ENCODE results near the gene CCDC57.
"Not testable (repeated sequence)": the region's sequence is repeated elsewhere in the genome, so short reads cannot be mapped to it uniquely, and the experiment has no call there.

The CCDC57 gene

GRCh38 chr17:82149401-82150099, 63.1 kb downstream of the CCDC57 start:
- DNase-seq = no peak

- DNase-seq = no peak
Measured at GRCh38 chr17:82148997-82149396, 63.6 kb downstream of the CCDC57 start.

GRCh38 chr17:82148011-82148410, 64.6 kb downstream of the CCDC57 start:
- no peak for DNase-seq

GRCh38 chr17:82146663-82147654, 65.7 kb downstream of the CCDC57 start:
- no peak for DNase-seq

- no peak for DNase-seq
Measured at GRCh38 chr17:82145550-82146155, 67.0 kb downstream of the CCDC57 start.

- DNase-seq = no peak
Measured at GRCh38 chr17:82143333-82143732, 69.3 kb downstream of the CCDC57 start.

- not testable (repeated sequence) for DNase-seq
Measured at GRCh38 chr17:82139961-82140360, 72.7 kb downstream of the CCDC57 start.

GRCh38 chr17:82138511-82138992, 74.1 kb downstream of the CCDC57 start:
- DNase-seq = no peak

- DNase-seq = no peak
Measured at GRCh38 chr17:82134101-82134500, 78.5 kb downstream of the CCDC57 start.

- not testable (repeated sequence) for DNase-seq
Measured at GRCh38 chr17:82133166-82133953, 79.3 kb downstream of the CCDC57 start.

GRCh38 chr17:82129095-82129494, 83.5 kb downstream of the CCDC57 start:
- no peak for DNase-seq

- no peak for DNase-seq
Measured at GRCh38 chr17:82128287-82128686, 84.4 kb downstream of the CCDC57 start.

- no peak for DNase-seq
Measured at GRCh38 chr17:82127704-82128103, 84.9 kb downstream of the CCDC57 start.

- DNase-seq = no peak
Measured at GRCh38 chr17:82127315-82127595, 85.4 kb downstream of the CCDC57 start.

- no peak for DNase-seq
Measured at GRCh38 chr17:82126556-82127314, 85.9 kb downstream of the CCDC57 start.

- no peak for DNase-seq
Measured at GRCh38 chr17:82124101-82124500, 88.5 kb downstream of the CCDC57 start.

- no peak for DNase-seq
Measured at GRCh38 chr17:82121660-82122629, 90.7 kb downstream of the CCDC57 start.

GRCh38 chr17:82121246-82121645, 91.4 kb downstream of the CCDC57 start:
- DNase-seq = no peak

GRCh38 chr17:82120148-82120547, 92.5 kb downstream of the CCDC57 start:
- DNase-seq = no peak

GRCh38 chr17:82118815-82119380, 93.7 kb downstream of the CCDC57 start:
- DNase-seq = no peak

All from DMS79 (cell line).